HG03064 (cell line): ENCODE results near the gene NOM1.

Source experiments
- ATAC-seq: cut with Tn5 transposase; IDR thresholded peaks from one replicate; pipeline ENCODE4 v1.9.1; 2021; ENCODE audit warnings: low read depth; ENCODE audit not compliant: unreplicated experiment

Gene NOM1

GRCh38 chr7:157014635-157015555 lies 65.4 kb downstream of the NOM1 start:
- no peak for ATAC-seq

GRCh38 chr7:157016024-157016351 lies 66.5 kb downstream of the NOM1 start:
- ATAC-seq, result no peak

- peak; percentile 63 for ATAC-seq
These were observed 67.0 kb downstream of the NOM1 start for GRCh38 chr7:157016352-157017041.

- ATAC-seq, result no peak
These were observed 67.6 kb downstream of the NOM1 start for GRCh38 chr7:157017149-157017548.

DNA sequence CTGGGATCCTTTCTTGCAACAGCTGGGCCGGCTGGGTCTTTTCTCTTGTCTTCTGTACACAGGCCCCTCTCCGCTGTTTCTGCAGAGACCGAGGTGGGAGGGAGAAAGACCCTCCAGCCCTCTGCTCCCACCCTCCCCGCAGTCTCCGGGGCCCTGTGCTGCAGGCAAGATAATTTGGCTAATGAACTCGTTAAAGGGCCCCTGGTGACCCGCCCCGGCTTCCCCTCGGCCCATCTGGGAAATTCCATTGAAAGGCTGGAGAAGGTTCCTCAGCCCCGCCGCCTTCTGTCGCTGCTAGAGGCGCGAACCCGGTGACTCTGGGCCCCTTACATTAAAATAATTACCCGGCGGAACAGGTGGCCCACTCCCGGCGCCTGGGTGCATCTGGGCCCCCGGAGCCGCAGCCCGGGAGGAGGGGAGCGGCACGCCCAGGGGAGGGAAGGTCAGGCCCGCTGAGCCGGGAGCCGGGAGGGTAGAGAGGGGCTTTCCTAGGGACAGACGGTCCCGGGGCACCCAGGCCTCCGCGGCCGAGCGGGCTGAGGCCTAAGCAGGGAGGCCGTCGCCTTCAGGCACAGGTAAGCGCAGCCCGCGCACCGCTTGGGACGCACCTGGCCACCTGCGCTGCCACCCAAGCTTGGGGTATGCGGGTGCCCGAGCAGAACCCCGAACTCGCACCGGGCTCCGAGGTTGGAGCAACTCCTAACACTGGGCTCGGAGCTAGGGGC lies 68.3 kb downstream of the NOM1 start:
- ATAC-seq, result no peak

- ATAC-seq, result no peak
These were observed 69.0 kb downstream of the NOM1 start for GRCh38 chr7:157018328-157018996.

DNA sequence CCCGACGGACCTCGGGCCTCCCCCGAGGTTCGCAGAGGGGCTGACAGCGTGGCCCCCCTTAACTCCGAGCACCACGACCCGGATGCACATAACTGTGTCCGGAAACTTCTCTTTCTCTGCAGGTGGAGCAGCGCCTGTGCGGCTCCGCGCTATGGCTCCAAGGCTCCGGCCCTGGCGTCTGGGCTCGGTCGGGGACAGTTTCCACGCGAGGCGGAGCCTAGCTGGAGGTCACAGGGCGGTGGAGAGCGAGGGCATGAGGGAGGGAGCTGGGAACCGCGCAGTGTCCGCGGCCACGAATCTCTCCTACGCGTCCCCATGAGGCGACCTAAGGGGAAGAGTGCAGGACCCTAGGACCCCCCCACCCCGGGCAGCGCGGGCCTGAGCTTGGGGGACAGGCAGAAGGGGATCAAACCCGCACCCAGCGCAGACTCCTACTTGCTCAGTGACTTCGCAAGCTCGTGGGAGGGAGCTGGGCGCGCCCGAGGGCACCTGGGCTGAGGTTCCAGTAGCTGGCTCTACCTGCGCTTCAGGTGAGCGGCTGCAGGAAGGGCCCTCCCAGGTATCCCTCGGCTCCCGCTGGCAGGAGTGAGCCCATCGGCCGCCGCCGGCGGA lies 69.6 kb downstream of the NOM1 start:
- ATAC-seq, result no peak

- ATAC-seq, result no peak
These were observed 70.4 kb downstream of the NOM1 start for GRCh38 chr7:157019718-157020451.

DNA sequence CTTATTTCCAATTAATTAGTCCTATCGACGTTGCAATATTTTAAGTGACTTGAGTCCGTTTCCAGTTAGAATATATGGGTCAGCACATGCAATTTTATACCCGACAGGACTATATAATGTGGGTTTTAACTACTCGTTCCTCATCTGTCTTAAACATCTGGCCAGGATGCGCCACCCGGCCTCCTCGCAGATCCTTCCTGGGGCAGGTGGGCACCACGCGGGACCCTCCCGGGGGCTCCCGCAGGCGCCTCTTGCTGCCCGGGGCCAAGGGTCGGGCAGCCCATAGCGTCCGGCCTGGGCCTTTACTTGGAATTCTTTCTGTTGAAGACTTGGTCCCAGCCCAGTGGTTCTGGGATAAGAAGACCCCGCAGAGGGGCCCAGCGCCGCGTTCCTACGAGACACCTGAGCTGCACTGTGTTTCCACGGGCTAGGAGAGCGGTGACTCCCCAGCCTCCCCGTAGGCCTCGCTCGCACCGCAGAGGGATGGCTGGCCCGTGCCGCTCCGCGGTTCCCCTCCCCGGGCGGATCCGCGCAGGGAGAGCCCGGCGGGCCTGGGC lies 71.1 kb downstream of the NOM1 start:
- ATAC-seq, result no peak

- ATAC-seq, result no peak
These were observed 71.8 kb downstream of the NOM1 start for GRCh38 chr7:157021071-157021870.

DNA sequence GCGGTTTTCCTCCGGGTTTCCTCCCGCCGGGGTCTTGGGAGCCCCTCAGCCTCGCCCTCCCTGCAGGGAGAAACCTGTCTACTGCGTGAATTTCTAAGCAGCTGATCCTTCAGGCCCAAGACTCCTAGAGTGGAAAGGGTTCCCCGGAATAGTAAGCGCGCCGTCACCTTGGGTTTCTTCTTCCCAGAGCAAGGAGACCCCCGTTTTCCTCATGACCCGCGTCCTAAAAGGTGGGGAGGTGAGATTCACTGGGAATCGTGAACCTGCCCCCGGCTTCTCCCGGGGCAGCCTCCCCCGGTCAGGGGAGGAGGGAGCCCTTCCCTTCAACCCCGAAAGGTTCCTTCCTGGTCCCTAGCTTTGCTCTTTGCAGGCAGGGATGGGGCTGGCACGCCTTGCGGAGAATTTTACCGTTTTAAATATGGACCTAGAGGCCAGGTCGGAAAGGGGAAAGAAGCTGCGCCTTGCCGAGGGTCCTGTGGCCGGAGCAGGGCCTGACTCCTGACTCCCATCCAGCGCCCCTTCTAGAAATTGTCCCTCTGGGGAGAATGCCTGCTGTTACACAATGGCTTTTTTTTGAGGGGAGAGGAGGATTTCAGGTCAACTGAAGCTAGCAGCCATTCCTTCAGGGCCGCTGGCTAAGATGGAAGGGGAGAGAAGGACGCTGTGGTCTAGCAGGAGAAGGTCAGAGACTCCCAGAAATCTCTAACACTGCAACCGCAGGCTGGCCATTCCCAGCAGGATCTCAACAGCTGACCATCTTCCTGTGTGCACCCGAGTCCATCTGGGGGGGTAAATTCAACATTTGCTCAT lies 72.6 kb downstream of the NOM1 start:
- no peak for ATAC-seq
